Brain microvascular endothelial cell (primary cell): ENCODE data around the gene TRIM38.

Experiments
- DNase-seq: peaks from one replicate; pipeline ENCODE4 v3.0.0-alpha.2; 2020
- H3K27ac ChIP-seq: fragments of 250-450 bp; sonication (Bioruptor Pico); 2 replicates; pipeline ENCODE4 v1.5.1; 2020; ENCODE audit warnings: mild to moderate bottlenecking, moderate library complexity
- H3K27me3 ChIP-seq: fragments of 250-450 bp; sonication (Bioruptor Pico); replicated peaks from 2 replicates; pipeline ENCODE4 v1.5.1; 2020; ENCODE audit warnings: mild to moderate bottlenecking
- H3K36me3 ChIP-seq: fragments of 250-450 bp; sonication (Bioruptor Pico); replicated peaks from 2 replicates; pipeline ENCODE4 v1.5.1; 2020; ENCODE audit warnings: mild to moderate bottlenecking
- H3K4me3 ChIP-seq: 2 replicates; pipeline ENCODE4 v1.5.1; 2011; ENCODE audit warnings: low read depth, mild to moderate bottlenecking, control low read depth, low read length, moderate library complexity
- CTCF ChIP-seq: IDR thresholded peaks from 2 replicates; pipeline ENCODE4 v1.5.1; 2011; ENCODE audit warnings: low read depth, mild to moderate bottlenecking, moderate library complexity, low read length, control low read depth, inconsistent platforms; ENCODE audit errors: missing control alignments
- in situ Hi-C: cut with HindIII; loops from 2 replicates; pipeline ENCODE4 v1.10.0; 2017; ENCODE audit warnings: low sequenced_read_pairs, low pct_ligation_motif_present

TRIM38 gene

GRCh38 chr6:25953733-25954132 is 8.9 kb upstream of the TRIM38 start:
- Histone ChIP-seq H3K36me3 (no peaks in the 10 kb centered on the region), H3K27ac (no peak overlapping the region), H3K4me3 (no peak overlapping the region), H3K27me3 (no peaks in the 10 kb centered on the region)
- no peak for TF ChIP-seq CTCF
- DNase-seq: no peak
- in situ Hi-C loops: no loop called here

GRCh38 chr6:25954756-25955155 is 7.8 kb upstream of the TRIM38 start:
- in situ Hi-C loops: no loop called here
- H3K27ac ChIP-seq: no peak overlapping the region
- H3K4me3 ChIP-seq: no peak overlapping the region
- H3K36me3 ChIP-seq: no peaks in the 10 kb centered on the region
- DNase-seq: no peak
- H3K27me3 ChIP-seq: no peaks in the 10 kb centered on the region
- TF ChIP-seq CTCF: no peak

GRCh38 chr6:25956226-25956625 is 6.4 kb upstream of the TRIM38 start:
- no peak for TF ChIP-seq CTCF
- Histone ChIP-seq H3K36me3 (no peaks in the 10 kb centered on the region), H3K4me3 (no peak overlapping the region), H3K27me3 (no peaks in the 10 kb centered on the region), H3K27ac (no peak overlapping the region)
- DNase-seq: no peak
- in situ Hi-C loops: no loop called here

GRCh38 chr6:25958700-25959162 is 3.9 kb upstream of the TRIM38 start:
- DNase-seq: no peak
- in situ Hi-C loops: no loop called here
- no peaks in the 10 kb centered on the region for H3K27me3 ChIP-seq
- H3K4me3 ChIP-seq: no peak overlapping the region
- no peaks in the 10 kb centered on the region for H3K36me3 ChIP-seq
- no peak overlapping the region for H3K27ac ChIP-seq
- TF ChIP-seq CTCF: no peak

- peaks cover 3% of the 10 kb centered on the region for H3K36me3 ChIP-seq
- no peak overlapping the region for H3K4me3 ChIP-seq
- TF ChIP-seq CTCF: no peak
- DNase-seq: peak; percentile 43
- H3K27me3 ChIP-seq: no peaks in the 10 kb centered on the region
- in situ Hi-C loops: no loop called here
- H3K27ac ChIP-seq: no peak overlapping the region
Observed at GRCh38 chr6:25959890-25960536, 2.6 kb upstream of the TRIM38 start.

GRCh38 chr6:25960734-25961133 is 1.9 kb upstream of the TRIM38 start:
- no peak overlapping the region for H3K4me3 ChIP-seq
- TF ChIP-seq CTCF: no peak
- in situ Hi-C loops: no loop called here
- H3K27me3 ChIP-seq: no peaks in the 10 kb centered on the region
- H3K36me3 ChIP-seq: peaks cover 5% of the 10 kb centered on the region
- no peak for DNase-seq
- no peak overlapping the region for H3K27ac ChIP-seq
